HG02571 (cell line): Measurements from ENCODE around the gene AEBP1.

Experiments used
- ATAC-seq: cut with Tn5 transposase; IDR thresholded peaks from one replicate; pipeline ENCODE4 v1.9.1; 2021; ENCODE audit warnings: mild to moderate bottlenecking, moderate library complexity; ENCODE audit not compliant: unreplicated experiment

Gene AEBP1

DNA sequence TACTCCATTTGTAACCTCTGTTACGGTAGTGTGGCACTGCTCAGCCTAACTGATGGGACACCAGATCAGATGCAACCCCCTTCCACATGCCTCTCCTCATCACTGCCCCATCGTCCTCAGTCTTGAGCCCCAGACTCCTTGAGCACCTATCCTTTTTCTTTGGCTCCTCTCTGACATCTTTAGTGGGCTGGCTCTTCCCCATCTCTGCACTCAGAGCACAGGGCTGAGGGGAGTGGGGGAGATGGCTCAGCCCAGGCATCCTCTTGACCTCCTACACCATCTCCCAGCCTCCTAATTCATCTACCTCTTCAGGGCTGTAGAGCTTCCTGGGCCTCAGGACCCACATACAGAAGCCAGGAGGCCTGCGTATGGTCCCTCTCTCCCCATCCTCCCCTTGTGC, 20.3 kb upstream of the AEBP1 start:
- no peak for ATAC-seq

DNA sequence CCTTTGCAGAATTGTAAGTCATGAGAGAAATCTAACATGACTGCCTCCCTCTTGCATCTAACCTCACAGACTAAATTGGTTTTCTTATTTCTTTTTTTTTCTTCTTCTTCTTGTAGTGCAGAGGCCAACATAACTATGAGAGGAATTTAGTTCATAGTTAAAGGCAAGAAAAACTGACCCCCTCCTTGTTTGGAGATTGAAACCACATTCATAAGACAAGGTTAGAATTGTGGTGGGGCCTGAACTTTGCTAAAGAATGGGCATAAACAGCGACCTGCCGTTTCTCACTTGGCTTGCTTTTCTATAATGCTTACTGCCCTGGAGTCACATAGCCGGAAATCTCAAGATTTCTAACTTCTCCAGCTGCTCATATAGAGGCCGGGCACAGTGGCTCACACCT, 19.4 kb upstream of the AEBP1 start:
- ATAC-seq: no peak

GRCh38 chr7:44085546-44085945, 18.6 kb upstream of the AEBP1 start:
- ATAC-seq: no peak

- ATAC-seq: no peak
Observed at GRCh38 chr7:44086627-44087026, 17.5 kb upstream of the AEBP1 start.

DNA sequence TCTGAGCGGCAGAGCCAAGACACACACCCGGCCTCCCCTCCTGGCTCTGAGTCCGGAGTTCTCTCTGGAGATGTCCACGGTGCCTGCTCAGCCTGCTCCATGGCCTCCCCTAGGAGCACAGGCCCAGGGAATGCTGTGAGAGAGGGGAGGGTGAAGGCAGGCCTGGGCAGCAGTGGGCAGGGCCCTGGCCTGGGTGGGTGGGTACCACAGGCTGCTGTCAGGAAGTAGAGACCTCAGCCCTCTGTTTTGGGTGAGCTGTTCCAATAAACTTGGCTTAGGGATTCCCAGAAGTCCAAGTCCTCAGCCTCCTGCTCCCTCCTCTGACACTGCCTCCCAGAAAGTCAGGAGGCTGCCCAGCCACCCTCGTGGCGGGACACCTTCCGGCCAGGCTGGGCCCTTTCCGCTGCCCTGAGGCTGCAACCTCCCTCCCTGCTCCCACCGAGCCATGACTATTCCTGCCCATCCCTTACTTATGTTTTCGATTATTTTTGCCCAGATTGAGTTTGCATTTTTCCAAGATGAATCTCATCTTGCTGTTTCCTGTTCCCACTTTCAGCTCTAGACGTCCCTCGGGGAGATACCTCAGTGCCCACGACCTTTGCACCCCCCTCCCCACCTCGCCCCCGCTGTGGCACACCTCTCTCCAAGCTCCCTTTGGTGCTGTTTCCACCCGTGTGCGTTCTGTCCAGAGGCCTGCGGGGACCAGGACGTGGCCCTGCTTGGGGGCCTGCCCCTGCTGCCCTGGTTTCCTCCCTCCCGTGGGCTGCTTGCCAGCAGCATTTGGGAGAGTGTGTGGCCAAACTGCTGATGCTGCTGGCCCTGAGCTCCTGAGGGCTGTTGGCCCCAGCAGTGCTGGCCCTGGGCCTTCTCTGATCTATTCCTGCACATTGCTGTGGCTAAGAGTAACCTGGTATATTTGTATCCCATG, 16.0 kb upstream of the AEBP1 start:
- ATAC-seq: no peak

GRCh38 chr7:44093102-44093641, 11.0 kb upstream of the AEBP1 start:
- ATAC-seq: no peak

DNA sequence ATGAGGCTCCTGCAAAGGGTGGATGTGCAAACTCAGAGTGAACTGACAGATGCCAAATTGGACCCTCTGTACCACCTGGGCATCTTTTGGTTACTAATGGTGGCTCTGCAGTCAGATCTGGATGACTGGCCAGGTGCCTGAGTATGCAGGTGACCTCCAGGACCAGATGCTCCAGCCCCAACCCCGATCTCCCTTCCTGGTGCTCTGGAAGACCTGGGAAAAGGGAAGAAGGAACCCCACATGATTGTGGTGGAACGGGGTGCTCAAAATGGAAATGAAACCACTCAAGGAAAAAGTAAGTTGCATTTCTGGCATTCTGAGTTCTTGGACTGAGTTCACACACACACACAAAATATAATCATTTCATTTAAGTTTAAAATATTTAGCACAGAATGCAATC, 9.8 kb upstream of the AEBP1 start:
- no peak for ATAC-seq

DNA sequence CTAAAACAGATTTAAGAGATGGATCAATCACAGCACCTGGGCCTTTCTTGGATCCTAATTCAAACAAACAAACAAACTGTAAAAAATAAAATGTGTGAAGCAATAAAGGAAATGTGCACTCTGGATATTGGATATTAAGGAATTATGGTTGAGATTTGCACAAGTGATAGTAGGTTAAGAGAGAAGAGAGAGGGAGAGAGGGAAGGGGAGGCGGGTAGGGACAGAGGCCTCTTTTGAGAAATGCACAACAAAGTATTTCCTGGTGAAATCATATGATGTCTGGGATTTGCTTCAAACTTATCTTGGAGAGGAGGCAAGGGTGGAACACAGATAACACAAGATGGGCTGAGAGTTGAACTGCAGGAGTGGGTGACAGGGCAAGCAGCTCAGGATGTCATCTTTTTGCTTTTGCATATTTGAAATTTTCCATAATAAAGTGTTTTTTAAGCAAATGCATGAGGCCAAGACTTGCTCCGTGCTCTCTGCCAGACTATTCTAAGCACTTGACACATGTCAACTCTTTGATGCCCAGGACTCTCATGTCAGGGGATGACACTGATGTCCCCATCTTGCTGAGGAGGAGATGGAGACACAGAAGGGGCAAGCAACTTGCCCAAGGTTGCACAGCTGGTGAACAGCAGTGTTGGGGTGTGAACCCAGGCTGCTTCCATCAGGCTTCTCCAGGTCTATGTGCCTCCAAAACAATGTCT, 9.1 kb upstream of the AEBP1 start:
- ATAC-seq: no peak

DNA sequence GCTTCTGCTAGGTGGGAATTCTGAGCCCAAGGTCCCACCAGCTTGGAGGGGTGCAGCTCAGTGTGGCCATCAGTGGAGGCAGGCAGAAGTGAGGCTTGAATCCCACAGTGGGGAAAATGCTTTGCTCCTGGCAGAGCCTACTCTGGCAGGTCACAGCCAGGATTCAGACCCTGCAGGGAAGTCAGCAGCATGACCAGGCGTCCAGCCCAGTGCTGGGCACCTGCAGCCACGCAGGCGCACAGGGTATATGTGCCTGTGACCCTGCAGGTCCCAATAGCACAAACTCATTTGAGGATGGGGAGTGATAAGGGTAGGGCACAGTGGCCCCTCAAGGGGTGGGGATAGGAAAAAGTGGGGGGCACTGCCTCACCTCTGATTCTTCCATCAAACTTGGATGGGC, 8.4 kb upstream of the AEBP1 start:
- ATAC-seq: no peak

GRCh38 chr7:44096326-44096881, 7.7 kb upstream of the AEBP1 start:
- ATAC-seq: no peak

GRCh38 chr7:44097064-44097932, 6.8 kb upstream of the AEBP1 start:
- ATAC-seq: peak; percentile 64

- ATAC-seq: no peak
Observed at GRCh38 chr7:44098092-44099068, 5.8 kb upstream of the AEBP1 start.

GRCh38 chr7:44099669-44100068, 4.5 kb upstream of the AEBP1 start:
- ATAC-seq: no peak

DNA sequence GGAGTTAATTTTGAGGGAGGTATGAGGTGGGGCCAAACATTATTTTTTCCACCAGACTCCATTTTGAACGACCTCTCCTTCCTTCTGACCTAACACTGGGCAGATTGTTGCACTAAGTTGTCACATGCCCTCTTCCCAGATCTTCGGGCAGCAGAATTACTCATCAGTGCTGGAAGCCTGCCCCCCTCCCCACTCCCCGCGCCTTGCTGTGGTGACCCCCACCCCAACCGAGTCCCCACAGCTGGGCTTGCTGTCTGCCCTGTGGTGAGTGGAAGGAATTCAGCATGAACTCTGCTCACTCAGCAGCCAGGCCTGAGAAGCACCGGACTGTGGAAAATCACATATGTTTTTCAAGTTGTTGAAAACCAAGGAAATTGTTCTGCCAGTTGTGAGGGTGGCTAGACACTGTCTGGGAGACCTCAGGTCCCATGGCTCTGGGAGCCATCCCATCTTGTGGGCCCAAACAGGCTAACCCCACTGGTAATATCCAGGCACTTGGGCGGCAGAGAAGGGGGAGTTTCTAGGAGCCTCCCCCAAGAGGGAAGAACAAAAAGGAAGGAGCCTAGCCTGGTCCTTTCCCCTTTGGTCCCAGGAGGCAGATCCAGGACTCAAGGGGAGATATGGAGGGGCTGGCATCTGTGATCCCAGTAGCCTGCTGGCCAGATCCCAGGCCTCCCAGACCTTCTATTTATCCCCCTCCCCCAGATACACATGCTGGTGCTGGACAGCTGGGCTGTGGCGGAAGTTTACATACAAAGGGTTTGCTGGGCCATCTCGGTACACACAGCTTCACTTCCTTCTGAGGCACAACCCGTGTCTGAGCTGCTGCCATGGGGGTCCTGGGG, 3.5 kb upstream of the AEBP1 start:
- ATAC-seq: no peak

DNA sequence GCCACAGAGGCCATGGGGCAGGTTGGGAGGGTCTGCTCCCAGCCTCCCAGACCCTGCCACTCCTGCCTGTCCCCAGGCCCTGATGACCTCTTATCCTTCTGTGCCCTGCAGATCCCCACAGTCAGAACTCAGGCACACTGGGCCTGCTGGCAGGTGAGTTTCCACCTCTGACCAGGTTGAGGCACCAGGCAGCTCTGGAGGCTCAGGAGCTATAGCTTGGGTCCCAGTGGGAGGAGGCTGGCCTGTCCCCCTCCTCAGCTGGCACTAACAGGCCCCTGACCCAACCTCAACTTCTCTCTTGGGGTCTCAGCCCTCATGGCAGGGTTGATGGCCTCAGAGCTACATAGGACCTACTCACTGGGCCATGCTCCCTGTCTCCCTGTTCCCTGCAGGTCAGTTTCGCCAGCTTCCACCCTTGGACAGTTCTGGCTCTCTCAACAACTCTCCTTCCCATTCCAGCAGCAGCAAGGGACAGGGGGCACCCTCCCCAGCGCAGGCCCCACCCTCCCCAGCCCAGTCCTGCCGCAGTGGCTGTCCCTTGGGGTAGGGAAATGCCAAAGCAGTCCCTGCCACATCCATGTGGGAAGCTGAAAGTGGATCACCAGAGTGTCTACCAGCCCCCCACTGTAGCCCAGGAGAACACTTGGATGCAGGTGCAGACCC, 2.7 kb upstream of the AEBP1 start:
- no peak for ATAC-seq

- ATAC-seq: no peak
Observed at GRCh38 chr7:44101966-44102845, 1.9 kb upstream of the AEBP1 start.
